Measurements from ENCODE around the gene RRN3.
"Not testable (repeated sequence)": the region's sequence is repeated elsewhere in the genome, so short reads cannot be mapped to it uniquely, and the experiment has no call there.

The RRN3 gene, protein sequence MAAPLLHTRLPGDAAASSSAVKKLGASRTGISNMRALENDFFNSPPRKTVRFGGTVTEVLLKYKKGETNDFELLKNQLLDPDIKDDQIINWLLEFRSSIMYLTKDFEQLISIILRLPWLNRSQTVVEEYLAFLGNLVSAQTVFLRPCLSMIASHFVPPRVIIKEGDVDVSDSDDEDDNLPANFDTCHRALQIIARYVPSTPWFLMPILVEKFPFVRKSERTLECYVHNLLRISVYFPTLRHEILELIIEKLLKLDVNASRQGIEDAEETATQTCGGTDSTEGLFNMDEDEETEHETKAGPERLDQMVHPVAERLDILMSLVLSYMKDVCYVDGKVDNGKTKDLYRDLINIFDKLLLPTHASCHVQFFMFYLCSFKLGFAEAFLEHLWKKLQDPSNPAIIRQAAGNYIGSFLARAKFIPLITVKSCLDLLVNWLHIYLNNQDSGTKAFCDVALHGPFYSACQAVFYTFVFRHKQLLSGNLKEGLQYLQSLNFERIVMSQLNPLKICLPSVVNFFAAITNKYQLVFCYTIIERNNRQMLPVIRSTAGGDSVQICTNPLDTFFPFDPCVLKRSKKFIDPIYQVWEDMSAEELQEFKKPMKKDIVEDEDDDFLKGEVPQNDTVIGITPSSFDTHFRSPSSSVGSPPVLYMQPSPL

DNA sequence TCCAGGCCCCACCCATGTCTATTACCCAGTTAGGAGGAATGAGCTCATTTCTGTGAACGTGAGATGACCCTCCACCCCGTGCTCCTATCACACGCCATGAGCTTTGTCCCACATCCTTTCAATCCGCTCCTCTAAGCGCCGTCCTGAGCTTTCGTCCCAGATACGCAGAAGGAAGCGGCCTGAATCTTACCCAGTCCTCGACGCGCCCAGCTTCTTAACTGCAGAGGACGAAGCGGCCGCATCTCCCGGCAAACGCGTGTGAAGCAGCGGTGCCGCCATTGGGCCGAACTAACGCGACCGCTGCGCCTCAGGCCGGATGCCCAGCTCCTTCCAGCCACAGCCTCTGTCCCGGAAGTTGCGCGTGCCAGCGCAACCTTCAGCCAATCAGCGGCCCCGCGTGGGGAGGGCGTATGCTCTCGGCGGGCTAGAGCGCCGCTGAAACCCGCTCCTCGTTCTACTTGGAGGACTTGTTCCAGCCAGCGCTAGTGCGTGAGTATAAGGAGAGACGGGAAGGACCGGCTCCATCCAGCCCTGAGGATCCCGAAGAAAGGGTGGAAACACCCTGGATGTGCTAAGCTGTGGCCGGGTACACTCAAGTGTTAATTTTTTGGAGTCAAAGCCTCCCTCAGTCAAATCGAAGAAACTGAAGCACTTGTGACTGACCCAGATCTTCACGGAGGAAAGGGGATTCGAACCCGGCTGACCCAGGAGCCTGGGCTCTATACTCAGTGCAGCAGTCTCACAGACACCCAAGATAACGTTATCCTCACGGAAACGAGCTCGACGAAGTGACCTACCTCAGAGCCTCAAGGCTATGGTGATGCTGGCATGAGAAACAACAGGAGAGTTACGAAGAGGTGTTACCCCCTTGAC, at the start of gene RRN3:
Gene RRN3 (minus strand): TSS at position 318 of the 873 bp plus-strand sequence. CDS start 39 bp downstream, at position 279.
- peak; percentile 49 to 93 for DNase-seq

DNA sequence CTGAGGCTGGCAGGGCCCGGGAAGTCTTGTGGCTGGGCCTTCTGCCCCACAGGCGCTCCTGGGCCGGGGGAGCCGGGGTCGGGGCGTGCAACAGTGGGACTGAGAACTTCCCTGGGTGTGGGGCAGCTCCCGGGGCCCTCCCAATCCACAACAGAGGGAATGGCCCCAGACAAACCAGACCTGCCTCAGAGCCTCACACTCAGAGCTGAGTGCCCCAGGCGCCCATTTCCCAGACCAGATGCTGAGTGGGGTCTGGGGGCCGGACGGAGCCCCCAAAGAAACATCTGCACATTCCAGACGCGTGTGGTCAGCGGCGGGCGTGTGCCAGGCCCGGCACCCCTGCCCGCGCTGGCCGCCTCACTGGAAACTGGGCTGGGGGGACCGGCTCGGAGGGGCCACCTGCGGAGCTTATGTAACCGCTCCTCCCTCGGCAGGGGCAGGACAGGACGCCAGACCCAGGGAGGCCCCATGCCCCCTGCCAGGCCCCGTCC, 49.6 kb upstream of the RRN3 start:
- not testable (repeated sequence) for DNase-seq

DNA sequence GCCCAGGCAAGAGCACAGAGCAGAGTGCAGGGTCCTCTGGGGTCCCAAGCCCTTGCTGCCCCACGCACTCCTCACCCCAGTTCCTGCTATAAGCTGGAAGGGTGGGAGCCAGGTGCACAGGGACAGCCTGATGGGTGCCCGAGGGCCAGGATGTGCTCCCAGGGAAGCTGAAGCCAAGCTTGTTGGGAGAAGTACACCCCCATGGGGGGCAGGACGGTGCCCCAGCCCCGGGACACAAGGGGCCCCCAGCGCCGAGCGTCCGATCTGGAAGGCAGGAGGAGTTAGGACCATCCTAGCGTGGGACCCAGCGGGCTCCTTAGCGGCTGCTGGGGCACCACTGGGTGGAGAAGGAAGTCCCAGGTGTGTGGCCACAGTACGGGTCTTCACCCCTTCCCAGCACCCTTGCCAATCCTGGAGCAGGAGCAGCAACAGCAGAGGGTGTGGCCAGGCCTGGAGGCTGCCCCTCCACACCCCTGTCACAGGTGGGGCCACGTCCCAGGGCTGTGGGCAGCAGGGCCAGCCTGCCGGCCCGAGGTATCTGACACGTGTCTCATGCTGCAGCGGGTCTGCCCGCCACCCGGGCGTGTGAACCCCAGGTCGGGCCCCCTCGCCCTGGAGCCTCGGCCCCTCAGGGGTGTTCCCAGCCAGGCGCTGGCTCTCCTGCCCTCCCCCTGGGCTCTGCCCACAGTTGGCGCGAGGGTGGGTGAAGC, 49.0 kb upstream of the RRN3 start:
- DNase-seq, result not testable (repeated sequence)

DNA sequence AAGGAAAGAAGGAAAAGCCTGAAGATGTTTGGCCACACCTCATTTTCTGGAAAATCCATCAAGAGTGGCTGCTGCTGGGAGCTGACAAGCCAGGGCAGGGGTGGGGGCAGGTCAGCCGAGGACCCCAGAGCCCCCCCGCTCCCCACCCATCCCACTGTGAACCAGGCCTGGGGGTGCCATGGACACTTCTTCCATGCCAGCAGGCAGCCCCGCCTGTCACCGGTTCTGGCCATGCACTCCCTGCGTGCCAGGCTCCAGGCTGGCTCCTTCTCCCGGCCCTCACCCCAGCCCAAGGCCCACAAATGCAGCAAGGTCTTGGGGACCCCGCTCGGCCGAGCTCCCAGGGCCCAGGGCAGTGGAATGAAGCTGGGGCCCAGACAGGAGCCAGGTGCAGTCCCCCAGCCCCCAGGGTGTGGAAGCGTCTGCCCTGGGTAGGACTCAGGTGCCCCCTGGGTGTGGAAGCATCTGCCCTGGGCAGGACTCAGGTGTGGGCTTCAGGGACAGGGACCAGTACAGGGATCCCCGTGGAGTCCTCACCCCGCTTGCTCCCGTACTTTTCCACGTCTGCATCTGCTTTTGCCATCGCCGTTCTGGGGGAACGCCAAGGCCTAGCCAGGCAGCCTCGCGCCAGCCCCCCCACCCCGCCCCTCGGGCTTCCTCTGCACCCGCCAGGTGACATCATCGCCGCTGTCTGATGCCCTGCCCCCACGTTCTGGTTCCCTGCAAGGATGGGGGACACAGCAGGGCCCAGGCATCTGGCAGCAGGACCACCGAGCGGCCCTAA, 48.2 kb upstream of the RRN3 start:
- not testable (repeated sequence) for DNase-seq

DNA sequence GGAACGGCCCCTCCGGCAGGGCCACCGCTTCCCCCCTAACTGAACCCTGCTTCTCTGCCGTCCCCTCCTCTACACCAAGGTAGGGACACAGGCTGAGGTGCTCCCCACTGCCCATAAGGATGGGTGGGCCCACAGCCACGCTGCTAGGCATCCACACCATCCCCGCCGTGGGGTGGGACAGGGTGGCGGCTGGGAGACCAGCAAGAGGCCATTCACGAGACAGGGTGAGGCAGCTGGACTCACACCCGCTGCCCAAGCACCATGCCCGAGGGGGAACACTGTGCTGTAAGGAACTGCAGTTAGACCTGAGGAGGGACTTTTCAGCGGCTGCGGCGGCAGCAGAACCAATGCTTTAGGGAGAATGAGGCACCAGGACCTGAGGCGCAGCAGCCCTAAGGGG, 47.5 kb upstream of the RRN3 start:
- DNase-seq, result no peak

DNA sequence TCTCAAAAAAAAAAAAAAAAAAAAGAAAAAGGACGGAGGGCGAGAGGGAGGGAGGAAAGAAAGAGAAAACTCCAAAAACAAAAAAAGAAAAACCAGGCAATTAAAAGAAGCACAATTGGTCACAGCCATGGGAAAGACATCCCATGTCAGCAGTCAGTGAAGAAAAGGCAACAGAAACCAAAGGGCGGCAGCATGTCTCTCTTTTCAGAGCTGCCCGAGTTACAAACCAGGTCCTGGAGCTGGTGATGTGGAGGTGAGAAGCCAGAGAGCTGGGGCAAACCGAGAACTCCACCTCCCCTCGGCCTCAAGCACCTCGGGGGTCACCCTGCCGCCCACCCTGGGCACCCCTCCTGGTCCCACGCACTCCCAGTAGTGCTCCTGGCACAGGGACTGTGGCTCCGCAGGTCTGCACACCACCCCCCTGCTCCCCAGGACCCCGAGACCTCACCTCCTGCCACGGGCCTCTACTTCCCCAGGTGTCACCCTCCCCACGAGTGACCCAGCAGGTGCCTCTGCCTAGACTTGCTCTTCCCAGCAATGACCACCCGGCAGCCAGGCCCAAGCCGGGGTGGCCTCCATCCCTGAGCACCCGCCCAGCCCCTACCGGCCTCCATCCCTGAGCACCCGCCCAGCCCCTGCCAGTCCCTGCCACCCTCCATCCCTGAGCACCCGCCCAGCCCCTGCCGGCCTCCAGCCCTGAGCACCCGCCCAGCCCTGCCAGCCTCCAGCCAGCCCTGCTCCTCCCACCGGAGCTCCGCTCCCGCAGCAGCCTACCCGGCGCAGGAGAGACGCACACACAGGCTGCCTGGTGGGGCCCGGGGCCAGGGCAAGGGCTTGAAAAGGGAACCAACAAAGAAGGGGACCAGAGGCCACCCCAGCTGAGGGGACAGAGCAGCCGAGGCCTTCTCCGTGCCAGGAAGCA, 46.6 kb upstream of the RRN3 start:
- not testable (repeated sequence) for DNase-seq

DNA sequence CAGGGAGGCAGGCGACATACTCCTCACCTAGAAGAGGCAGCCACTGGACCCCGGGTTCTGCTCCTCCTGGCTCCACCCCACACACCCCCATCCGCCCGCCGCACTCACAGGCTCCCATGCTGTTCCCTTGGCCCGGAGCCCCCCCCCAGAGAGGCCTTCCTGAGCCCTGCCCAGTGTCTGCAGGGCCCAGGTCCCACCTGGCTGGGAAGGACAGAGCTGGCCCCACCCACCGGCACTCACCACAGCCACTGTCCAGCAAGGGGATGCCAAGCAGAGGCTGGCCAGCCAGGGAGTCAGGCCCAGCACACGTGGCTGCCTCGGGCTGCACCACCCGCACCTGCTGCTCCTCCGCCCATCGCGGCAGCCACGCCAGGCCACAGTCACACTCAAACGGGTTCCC, 43.4 kb upstream of the RRN3 start:
- DNase-seq, result not testable (repeated sequence)

DNA sequence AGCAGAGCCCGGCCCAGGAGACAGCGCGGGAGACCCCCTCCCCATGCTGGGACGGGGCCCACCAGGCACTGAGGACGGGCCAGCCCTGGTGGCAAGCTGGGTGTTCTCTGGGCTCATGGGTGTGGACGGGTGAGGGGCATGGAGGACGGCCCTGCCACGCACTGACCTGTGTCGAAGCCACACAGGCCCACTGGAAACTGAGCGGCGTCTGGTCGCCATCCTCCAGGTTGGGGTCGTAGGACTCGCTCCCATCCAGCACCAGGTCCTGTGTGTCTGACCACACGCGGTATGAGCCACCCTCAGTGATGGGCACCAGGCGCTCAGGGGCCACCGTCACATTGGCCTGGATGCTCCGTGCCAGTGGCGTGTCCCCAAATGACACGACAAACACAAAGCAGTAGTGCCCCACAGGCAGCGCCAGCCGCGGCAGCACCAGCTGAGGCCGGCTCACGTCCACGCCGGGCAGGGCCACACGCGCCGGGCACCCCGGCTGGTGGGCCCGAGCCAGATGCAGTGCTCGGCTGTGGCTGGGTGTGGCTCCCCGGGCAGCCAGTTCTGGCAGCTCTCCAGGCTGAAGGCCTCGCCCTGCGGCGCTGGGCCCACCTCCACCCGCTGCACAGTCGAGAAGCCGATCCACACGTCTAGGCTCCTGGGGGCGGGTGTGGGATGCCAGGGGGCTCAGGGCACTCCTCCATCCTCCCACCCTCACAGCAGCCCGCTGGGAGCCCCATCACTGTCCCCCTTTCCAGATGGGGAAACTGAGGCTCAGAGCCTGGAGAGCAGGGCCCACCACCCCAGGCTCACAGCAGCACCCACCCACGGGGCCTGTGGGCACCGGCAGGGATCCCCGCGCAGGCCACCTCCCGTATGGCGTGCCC, 41.6 kb upstream of the RRN3 start:
- DNase-seq, result not testable (repeated sequence)

DNA sequence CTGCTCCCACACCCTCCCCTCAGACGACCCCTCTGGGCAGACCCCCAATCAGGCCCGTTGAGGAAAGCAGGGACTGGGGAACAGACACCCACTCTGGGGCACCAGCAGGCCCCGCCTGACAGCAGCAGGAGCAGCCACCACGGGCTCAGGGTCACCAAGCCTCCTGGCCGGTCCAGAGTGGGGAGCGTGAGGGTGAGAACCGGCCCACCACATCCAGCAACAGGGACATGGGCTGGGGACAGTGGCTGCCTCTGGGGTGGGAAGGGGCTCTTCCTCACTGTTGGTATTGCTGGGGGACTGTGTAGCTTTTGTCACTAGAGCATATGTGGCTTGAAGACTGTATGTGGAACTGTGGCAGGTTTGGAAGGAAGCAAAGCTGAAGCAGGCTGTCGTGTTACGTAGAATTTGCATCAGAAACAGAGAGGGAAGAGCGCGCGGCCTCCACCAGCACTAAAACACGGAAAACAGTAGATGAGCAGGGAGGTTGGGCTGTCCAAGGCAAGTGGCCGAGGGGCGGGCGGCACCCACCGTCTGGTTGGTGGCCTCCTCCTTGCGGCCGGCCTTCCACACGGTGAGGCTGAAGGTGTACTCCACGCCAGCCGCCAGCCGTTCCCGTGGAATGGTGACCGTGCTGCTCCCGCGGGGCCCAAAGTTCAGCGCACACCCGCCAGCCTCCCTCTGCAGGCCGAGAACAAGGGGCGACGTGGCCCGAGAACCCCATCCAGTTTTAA, 40.8 kb upstream of the RRN3 start:
- DNase-seq, result not testable (repeated sequence)

DNA sequence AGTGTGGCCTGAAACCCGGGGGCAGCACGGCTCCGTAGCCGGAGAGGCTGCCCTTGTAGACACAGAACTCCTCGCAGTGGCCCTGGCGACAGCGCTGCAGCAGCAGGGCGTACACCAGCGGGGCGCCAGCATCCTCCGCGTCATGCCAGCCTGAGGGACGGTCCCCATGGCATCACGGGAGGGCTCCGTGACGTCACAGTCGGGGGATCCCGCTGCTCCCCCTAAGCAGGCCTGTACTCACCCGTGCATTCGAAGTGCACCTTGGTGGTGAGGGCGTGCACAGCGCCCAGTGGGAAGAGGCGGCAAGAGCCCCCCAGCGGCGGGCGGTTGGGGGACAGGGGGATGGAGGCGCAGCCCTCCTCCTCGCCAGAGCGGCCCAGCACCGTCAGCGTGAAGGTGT, 39.5 kb upstream of the RRN3 start:
- not testable (repeated sequence) for DNase-seq

DNA sequence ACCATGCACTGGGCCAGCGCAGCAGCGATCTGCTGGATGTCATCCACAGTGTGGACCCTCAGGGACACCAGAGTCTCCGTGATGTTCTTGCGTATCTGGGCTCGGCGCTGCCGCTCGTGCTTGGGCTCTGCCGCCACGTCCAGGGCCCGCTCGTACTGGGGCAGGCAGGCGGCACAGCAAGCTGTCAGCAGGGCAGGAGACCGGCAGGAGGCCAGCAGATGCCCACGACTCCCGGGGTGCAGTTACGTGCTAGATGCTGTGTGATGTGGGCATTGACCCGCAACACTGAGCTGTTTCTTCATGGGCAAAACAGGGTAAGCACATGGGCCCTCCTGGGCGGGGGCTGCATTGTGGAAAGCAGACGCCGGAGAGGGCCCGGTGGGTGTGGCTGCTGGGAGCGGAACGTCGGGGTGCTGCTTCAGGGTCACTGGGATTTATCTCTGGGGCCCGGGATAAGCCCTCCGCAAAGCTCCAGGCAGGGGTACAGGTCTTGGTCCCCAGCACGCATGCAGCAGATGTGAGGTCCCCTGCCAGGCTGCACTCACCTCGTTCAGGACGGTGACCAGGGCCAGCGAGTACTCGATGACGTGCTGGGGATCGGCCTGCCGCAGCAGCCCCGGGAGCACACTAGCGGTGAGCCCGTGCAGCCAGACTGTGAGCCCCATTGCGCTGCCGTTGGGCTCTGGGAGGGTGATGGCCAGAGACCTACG, 38.8 kb upstream of the RRN3 start:
- DNase-seq, result not testable (repeated sequence)

DNA sequence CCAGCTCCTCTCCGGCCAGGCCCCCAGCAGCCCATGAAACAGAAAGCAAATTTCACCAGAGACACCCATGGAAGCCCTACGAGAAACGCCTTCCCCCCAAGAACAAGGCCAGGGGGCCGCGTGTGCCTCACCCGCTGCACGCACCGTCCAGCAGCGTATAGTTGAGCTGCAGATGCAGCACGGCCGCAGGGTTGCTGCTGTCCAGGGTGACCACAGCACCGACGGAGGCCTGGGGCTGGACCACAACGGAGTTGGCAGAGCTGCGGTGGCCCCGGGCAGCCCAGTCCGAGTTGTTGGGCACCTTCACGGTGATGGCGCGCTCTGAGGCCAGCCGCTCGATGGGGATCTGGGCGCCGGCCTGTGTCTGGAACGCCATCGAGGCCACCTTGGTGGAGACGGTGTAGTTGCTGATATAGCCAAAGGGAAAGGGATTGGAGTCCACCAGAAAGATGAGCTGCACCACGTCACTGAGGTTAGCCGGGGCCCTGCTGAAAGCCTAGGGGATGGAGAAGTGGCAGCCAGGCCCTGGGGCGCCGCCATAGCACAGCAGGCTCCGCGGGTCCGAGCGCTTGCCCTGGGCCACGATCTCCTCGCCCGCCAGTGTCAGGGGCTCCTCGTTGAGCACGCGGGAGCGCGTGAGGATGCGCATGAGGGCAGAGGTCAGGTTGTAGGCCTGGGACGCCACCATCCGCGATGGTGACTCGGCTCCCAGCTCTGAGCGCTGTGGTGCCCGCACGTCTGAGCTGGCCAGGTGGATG, 37.0 kb upstream of the RRN3 start:
- not testable (repeated sequence) for DNase-seq

DNA sequence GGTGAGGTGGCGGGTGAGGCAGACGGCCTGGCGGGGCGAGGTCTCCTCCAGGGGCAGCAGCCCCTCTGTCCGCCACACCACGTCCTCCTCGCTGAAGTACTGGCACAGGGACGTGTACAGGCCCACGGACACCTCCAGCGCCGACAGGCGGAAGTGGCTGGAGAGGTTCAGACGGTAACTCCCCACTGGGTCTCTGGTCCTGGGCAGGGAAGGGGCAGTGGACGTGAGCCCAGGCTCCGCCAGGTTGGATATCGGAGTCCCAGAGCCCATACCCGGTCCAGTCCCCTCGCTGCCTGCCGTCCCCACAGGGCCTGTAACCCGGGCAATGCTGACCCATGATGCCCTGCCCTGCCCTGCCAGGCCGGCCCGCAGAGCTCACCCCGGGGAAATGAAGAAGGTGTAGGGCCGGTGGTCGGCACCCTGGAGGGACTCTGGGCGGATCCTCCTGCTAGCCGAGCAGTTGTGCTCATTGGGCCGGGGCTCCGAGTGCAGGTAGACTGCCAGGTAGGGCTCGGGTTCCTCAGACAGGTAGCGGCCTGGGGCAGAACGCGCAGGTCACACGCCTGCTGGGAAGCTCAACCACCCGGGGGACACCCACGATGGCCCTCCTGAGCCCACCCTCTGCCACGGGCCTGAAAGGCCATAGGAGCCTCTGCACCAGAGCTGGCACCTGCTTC, 36.3 kb upstream of the RRN3 start:
- not testable (repeated sequence) for DNase-seq

DNA sequence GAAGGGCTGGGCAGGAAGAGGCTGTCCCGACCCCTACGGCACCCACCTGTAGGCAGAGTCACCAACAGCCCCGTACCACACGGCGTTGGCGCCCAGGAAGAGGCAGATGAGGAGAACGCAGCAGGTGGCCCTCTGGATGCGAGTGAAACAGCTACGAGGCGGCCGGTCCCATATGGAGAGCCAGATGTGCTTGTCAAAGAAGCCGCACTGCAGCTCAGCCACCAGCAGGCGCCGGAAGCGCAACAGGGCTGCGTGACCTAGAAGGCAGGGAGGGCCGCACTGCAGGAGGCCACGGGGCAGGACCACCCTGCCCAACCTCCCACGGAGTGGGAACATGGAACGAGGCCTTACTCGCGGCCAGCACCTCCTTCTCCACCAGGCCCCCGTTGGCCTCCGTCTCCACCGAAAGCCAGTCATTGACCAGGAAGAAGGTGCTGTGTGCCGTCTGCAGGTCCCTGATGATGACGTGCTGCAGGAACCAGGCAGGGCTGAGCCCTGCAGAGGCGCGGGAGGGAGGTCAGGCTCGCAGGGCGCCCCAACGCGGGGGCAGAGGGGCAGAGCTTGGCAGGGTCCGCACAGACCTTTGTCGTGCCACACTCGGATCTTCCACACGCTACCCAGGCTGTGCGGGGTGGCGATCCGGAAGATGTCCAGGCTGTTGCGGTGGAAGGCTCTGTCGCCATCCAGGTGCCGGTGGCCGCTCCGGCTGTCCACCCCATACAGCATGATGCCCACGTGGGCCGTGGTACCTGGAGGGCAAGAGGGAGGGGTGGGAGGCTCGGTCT, 33.8 kb upstream of the RRN3 start:
- DNase-seq, result not testable (repeated sequence)

DNA sequence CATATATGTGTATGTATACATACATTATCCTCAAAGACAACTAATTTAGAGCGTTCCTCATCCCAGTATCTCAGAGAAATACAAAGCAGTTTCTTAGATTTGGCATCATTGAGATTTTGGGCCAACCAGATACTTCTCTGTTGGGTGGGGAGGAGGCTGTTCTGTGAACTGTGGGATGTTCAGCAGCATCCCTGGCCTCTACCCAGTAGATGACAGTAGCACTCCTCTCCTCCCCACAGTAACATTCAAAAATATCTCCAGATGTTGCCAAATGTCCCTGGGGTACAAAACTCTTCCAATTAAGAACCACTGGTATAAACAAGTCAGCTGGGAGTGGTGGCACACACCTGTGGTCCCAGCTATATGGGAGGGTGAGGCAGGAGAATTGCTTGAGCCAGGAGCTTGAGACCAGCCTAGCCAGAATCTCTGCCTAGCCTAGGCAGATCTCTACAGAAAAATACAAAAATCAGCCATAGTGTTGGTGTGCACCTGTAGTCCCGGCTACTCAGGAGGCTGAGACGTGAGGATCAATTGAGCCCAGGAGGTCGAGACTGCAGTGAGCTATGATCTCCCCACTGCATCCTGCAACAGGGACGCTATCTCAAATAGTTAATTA, 6.4 kb upstream of the RRN3 start:
- DNase-seq, result not testable (repeated sequence)

All from NCI-H446 (cell line).